HUES6 (cell line): ENCODE measurements around the gene ATP8A1.

ENCODE experiments used
- H3K27ac ChIP-seq: 2 replicates; pipeline ENCODE4 v1.7.0; 2013; ENCODE audit warnings: low read depth, mild to moderate bottlenecking, low read length, inconsistent platforms
- H3K27me3 ChIP-seq: 2 replicates; pipeline ENCODE4 v1.6.1; 2013; ENCODE audit warnings: low read length; ENCODE audit not compliant: control insufficient read depth, insufficient read depth
- H3K36me3 ChIP-seq: 2 replicates; pipeline ENCODE4 v1.6.1; 2013; ENCODE audit warnings: low read length; ENCODE audit not compliant: control insufficient read depth, insufficient read depth
- H3K4me1 ChIP-seq: 2 replicates; pipeline ENCODE4 v1.6.1; 2013; ENCODE audit warnings: low read length; ENCODE audit not compliant: control insufficient read depth, insufficient read depth
- H3K4me3 ChIP-seq: 2 replicates; pipeline ENCODE4 v1.5.1; 2013; ENCODE audit warnings: low read depth, low read length
- H3K9ac ChIP-seq: one replicate; pipeline ENCODE4 v1.6.1; 2013; ENCODE audit warnings: mild to moderate bottlenecking, low read length
- H3K9me3 ChIP-seq: 2 replicates; pipeline ENCODE4 v1.6.1; 2013; ENCODE audit warnings: low read depth, low read length; ENCODE audit not compliant: control insufficient read depth, insufficient read depth

The ATP8A1 gene

GRCh38 chr4:42436928-42437565 lies 219.9 kb downstream of the ATP8A1 start:
- Histone ChIP-seq H3K4me1 (no peaks in the 10 kb centered on the region; the same call in 1 of the 2 replicates), H3K4me3 (no peak overlapping the region), H3K36me3 (no peaks in the 10 kb centered on the region), H3K27ac (no peak overlapping the region), H3K9me3 (no peaks in the 10 kb centered on the region), H3K9ac (no peak overlapping the region), H3K27me3 (no peaks in the 10 kb centered on the region)

DNA sequence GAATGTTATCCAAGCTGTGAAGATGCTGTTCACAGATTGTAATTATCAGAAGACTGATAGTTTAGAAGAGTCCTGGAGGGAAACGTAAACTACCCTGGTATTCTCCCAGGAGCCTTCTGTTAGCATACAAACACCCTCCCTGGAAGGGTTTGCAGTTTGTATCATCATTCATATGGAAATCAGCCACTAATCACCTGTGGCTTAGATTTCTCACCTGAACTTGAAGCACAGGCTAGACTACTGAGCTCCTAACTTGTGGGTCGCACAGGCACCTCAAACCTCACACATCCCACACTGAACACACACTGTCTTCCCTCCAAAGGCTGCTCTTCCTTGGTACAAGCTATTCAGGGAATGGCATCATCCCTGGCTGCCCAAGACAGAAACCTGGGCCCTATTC lies 228.9 kb downstream of the ATP8A1 start:
- no peak overlapping the region for H3K4me3 ChIP-seq
- H3K36me3 ChIP-seq = no peaks in the 10 kb centered on the region
- H3K27me3 ChIP-seq = peaks cover 17% of the 10 kb centered on the region; the same call in 1 of the 2 replicates
- H3K27ac ChIP-seq = no peak overlapping the region
- H3K4me1 ChIP-seq = peaks cover 40% of the 10 kb centered on the region
- H3K9ac ChIP-seq = no peak overlapping the region
- no peaks in the 10 kb centered on the region for H3K9me3 ChIP-seq

DNA sequence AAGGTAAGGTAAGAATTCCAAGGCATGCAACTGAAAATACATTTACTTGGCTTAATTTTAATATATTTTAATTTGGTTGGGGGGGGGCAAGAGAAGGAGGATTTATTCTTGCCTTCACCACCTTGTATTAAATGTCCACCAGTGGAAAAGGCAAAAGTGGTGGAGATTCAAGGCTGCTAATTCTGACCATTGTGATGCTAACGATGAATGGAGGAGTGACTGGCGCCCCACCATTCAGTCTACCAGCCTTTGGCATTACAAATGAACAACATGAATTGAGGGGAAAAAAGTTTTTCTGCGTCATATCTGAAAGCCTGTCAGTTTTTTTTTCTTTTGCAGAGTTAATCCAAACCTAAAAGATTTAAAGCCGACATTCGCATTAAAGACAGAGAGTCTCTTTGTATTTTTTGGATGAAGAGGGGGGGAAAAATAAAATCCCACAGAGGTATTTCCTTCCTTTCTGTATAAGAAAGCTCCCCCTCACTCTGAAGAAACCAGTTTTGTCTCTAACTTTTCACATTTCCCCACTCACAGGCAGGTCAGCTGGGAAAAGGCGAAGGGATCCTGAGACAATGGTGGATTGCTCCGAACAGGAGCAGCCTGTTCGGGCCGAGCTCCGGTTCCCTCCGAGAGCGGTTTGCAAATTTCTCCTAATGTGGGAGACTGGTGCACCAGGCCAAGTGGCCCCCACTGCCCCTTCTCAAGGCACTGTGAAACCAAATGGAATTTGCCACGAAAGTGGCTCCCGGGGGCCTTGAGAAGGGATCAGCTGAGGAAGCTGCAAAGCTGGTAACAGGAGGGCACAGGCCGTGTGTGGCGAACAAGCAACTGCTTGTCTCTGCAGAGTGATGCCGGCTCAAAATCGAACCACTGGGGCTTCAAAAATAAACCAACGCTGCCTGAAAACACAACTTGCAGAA lies 231.5 kb downstream of the ATP8A1 start:
- no peaks in the 10 kb centered on the region for H3K36me3 ChIP-seq
- H3K4me3 ChIP-seq = no peak overlapping the region
- H3K27me3 ChIP-seq = peaks cover 17% of the 10 kb centered on the region; the same call in 1 of the 2 replicates
- no peaks in the 10 kb centered on the region for H3K9me3 ChIP-seq
- H3K27ac ChIP-seq = peak overlapping the region; percentile 54; the same call in 1 of the 2 replicates
- peaks cover 40% of the 10 kb centered on the region for H3K4me1 ChIP-seq
- H3K9ac ChIP-seq = no peak overlapping the region

DNA sequence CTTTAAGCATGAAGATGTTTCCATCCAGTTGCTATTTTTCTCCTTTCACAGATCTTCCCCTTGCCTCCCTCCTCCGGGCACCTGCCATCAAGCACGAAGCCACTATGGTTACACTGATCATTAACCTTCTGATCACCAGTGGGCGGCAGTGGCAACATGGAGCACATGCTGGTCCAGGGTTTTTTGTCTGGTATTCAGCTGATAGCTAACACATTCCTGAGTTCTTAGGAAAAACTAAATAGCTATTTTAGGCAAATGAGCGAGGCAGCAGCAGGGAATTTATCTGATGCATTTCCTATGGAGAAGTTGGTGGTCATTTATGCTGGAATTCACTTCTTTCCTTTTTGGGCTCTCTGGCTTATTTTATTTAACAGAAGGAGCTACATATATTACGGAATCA lies 236.8 kb downstream of the ATP8A1 start:
- Histone ChIP-seq H3K9me3 (no peaks in the 10 kb centered on the region), H3K27me3 (peaks cover 6% of the 10 kb centered on the region; the same call in 1 of the 2 replicates), H3K4me1 (peaks cover 18% of the 10 kb centered on the region), H3K4me3 (no peak overlapping the region), H3K9ac (no peak overlapping the region), H3K27ac (no peak overlapping the region), H3K36me3 (no peaks in the 10 kb centered on the region)

GRCh38 chr4:42417550-42417949 lies 239.4 kb downstream of the ATP8A1 start:
- Histone ChIP-seq H3K4me3 (no peak overlapping the region), H3K27me3 (peaks cover 6% of the 10 kb centered on the region; the same call in 1 of the 2 replicates), H3K9ac (no peak overlapping the region), H3K9me3 (no peaks in the 10 kb centered on the region), H3K27ac (no peak overlapping the region), H3K4me1 (peaks cover 12% of the 10 kb centered on the region; the same call in 1 of the 2 replicates), H3K36me3 (no peaks in the 10 kb centered on the region)

DNA sequence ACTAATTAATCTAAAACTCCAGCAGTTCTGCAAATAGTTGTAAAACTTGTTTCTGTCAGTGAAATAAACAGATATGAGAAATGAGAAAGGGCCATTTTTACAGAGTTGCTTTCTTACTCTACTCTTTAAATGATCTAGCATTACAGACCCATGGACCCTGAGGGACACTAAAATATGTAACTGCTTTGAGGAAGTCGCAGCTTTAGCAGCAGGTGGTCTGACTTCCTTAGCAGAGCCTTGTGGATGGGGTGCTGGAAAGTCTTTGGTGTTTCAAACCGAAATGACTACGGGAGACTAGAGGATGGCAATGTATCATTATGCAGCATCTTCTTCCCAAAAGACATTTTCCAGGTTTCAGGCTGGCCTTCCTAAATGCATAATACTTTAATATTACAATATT lies 240.9 kb downstream of the ATP8A1 start:
- H3K9ac ChIP-seq = no peak overlapping the region
- no peaks in the 10 kb centered on the region for H3K9me3 ChIP-seq
- no peak overlapping the region for H3K27ac ChIP-seq
- H3K4me3 ChIP-seq = no peak overlapping the region
- peaks cover 6% of the 10 kb centered on the region; the same call in 1 of the 2 replicates for H3K27me3 ChIP-seq
- H3K36me3 ChIP-seq = no peaks in the 10 kb centered on the region
- H3K4me1 ChIP-seq = peaks cover 12% of the 10 kb centered on the region; the same call in 1 of the 2 replicates

- Histone ChIP-seq H3K4me1 (peaks cover 16% of the 10 kb centered on the region), H3K27ac (no peak overlapping the region), H3K36me3 (no peaks in the 10 kb centered on the region), H3K27me3 (peaks cover 6% of the 10 kb centered on the region; the same call in 1 of the 2 replicates), H3K9ac (no peak overlapping the region), H3K4me3 (no peak overlapping the region), H3K9me3 (no peaks in the 10 kb centered on the region)
These were observed 241.6 kb downstream of the ATP8A1 start for GRCh38 chr4:42415281-42415680.

- H3K4me1 ChIP-seq = peaks cover 28% of the 10 kb centered on the region
- H3K36me3 ChIP-seq = no peaks in the 10 kb centered on the region
These were observed 244.7 kb downstream of the ATP8A1 start for GRCh38 chr4:42412251-42412650.

GRCh38 chr4:42411803-42412202 lies 245.1 kb downstream of the ATP8A1 start:
- H3K4me1 ChIP-seq = peaks cover 26% of the 10 kb centered on the region
- H3K4me3 ChIP-seq = no peak overlapping the region
- H3K27me3 ChIP-seq = peaks cover 5% of the 10 kb centered on the region; the same call in 1 of the 2 replicates
- no peaks in the 10 kb centered on the region for H3K36me3 ChIP-seq
- no peaks in the 10 kb centered on the region for H3K9me3 ChIP-seq
- no peak overlapping the region for H3K9ac ChIP-seq
- no peak overlapping the region for H3K27ac ChIP-seq

More at GRCh38 chr4:42412251-42412650, 244.7 kb downstream of the ATP8A1 start:
- H3K27ac ChIP-seq = no peak overlapping the region
- no peak overlapping the region for H3K4me3 ChIP-seq
- no peaks in the 10 kb centered on the region for H3K9me3 ChIP-seq
- H3K27me3 ChIP-seq = peaks cover 6% of the 10 kb centered on the region; the same call in 1 of the 2 replicates
- no peak overlapping the region for H3K9ac ChIP-seq

- Histone ChIP-seq H3K27me3 (no peaks in the 10 kb centered on the region), H3K4me3 (no peak overlapping the region), H3K9ac (no peak overlapping the region), H3K27ac (no peak overlapping the region), H3K36me3 (no peaks in the 10 kb centered on the region), H3K9me3 (no peaks in the 10 kb centered on the region), H3K4me1 (peaks cover 19% of the 10 kb centered on the region)
These were observed 246.5 kb downstream of the ATP8A1 start for GRCh38 chr4:42410446-42410845.

GRCh38 chr4:42404001-42404400 lies 252.9 kb downstream of the ATP8A1 start:
- Histone ChIP-seq H3K27me3 (peaks cover 27% of the 10 kb centered on the region), H3K27ac (no peak overlapping the region), H3K4me3 (no peak overlapping the region), H3K9ac (no peak overlapping the region), H3K9me3 (no peaks in the 10 kb centered on the region), H3K36me3 (no peaks in the 10 kb centered on the region), H3K4me1 (peaks cover 27% of the 10 kb centered on the region)
